Kidney epithelial cell (primary cell): ENCODE results near the gene ADCYAP1R1. TPM values are rescaled to one million over a fixed set of nuclear protein-coding genes. Genes with fewer than 3 reads are reported as not detected.

Source experiments
- DNase-seq: peaks from one replicate; pipeline ENCODE4 v3.0.0-alpha.2; 2010; ENCODE audit warnings: low read depth
- H3K27me3 ChIP-seq: 2 replicates; pipeline ENCODE4 v1.6.0; 2011; ENCODE audit warnings: low read length; ENCODE audit not compliant: control insufficient read depth, insufficient read depth
- H3K36me3 ChIP-seq: 2 replicates; pipeline ENCODE4 v1.5.1; 2011; ENCODE audit warnings: low read length; ENCODE audit not compliant: control insufficient read depth, insufficient read depth
- H3K4me3 ChIP-seq: 2 replicates; pipeline ENCODE4 v1.5.1; 2011; ENCODE audit warnings: low read depth, mild to moderate bottlenecking, control low read depth, low read length
- total RNA-seq: library from RNA; depleted of rRNA; stranded (reverse); fragments of >200 nt; gene quantifications from 2 replicates; pipeline ENCODE4 v1.2.3, GENCODE V29; 2015
- TF ChIP-seq, protein P1 (sequence below): IDR thresholded peaks from 2 replicates; pipeline ENCODE4 v1.5.1; 2011; ENCODE audit warnings: mild to moderate bottlenecking, moderate library complexity, low read length, control low read depth, inconsistent platforms; ENCODE audit not compliant: insufficient read depth, poor library complexity, severe bottlenecking

Gene ADCYAP1R1
- total RNA-seq, 1 donor from 2014 or later, result not detected

DNA sequence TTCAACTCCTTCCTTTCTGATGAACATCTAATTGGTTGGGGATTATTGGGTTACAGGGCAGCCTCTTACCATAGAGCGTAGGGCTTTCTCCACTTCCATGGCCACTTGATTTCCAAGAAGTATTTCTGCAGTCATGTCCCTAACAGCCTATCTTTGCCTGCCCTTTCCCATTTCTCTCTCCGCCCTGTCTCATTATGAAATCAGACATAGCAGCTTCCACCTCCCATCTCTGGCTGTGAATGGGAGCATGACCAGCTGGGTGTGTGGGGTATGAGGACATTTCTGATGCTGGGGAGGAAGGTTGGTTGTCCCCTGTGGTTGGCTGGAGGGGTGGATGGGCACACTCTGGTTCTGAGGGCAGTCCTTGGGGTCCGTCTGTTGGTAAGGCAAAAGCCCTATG lies 41.2 kb downstream of the ADCYAP1R1 start:
- no peaks in the 10 kb centered on the region for H3K27me3 ChIP-seq
- DNase-seq, result no peak
- TF ChIP-seq, protein P1, sequence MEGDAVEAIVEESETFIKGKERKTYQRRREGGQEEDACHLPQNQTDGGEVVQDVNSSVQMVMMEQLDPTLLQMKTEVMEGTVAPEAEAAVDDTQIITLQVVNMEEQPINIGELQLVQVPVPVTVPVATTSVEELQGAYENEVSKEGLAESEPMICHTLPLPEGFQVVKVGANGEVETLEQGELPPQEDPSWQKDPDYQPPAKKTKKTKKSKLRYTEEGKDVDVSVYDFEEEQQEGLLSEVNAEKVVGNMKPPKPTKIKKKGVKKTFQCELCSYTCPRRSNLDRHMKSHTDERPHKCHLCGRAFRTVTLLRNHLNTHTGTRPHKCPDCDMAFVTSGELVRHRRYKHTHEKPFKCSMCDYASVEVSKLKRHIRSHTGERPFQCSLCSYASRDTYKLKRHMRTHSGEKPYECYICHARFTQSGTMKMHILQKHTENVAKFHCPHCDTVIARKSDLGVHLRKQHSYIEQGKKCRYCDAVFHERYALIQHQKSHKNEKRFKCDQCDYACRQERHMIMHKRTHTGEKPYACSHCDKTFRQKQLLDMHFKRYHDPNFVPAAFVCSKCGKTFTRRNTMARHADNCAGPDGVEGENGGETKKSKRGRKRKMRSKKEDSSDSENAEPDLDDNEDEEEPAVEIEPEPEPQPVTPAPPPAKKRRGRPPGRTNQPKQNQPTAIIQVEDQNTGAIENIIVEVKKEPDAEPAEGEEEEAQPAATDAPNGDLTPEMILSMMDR, result no peak
- no peak overlapping the region for H3K4me3 ChIP-seq
- H3K36me3 ChIP-seq, result no peaks in the 10 kb centered on the region

DNA sequence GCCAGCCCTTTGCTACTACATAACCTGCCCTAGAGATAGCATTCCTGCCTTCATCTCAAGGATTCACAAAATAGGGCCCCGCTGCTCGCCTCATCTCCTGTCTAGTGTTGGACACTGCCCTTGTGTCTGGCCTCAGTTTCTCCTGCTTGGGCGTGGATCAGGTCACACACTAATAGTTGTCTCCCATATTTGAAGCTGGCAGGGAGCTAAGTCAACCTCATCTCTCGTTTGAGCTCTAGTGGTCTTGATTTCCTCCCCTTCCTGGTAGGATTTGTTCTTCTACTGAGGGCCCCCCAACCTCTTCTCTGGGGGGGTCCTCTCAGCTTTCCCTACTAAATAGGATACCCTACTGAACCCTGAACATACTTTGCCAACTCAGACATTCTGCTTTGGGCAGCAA lies 42.2 kb downstream of the ADCYAP1R1 start:
- no peaks in the 10 kb centered on the region for H3K27me3 ChIP-seq
- H3K4me3 ChIP-seq, result no peak overlapping the region
- no peaks in the 10 kb centered on the region for H3K36me3 ChIP-seq
- TF ChIP-seq, protein P1, result no peak
- no peak for DNase-seq

DNA sequence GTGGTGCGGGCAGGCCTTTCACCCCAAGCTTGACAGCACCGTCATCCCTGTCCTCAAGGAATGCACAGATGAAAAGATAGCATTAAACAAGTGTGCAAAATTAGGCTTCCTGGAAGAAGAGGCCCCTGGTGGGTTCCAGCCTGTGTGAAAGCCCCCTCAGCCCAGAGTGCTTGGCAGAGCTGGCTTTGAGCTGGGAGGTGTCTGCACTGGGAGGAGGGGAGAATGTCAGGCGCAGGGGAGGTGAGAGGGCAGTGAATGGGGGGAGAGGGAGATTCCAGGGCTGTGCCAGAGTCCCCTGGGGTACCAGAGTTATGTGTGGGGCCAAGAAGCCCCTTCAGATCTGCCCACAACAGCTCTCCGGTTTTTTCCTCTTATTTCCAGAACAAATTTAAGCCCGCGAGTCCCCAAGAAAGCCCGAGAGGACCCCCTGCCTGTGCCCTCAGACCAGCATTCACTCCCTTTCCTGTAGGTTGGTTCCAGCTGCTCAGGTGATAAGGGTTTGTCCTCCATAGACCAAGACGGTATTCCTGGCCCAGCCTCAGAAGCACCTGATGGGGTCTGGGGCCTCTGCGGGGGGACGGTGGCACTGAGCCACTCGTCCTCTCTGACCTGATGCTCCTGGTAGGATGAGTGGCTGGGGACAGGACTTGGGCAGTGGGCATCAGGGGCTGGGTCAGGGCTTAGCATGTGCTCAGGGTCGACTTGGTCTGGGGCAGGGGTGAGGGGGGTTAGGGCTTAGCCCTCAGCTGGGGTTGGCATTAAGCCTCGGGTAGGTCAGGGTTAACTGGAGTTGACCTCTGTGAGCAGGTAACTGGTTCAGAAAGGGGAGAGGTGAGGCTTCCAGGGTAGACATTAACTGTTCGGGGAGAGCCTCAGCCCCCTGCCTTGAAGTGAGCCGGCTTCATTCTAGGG lies 43.4 kb downstream of the ADCYAP1R1 start:
- TF ChIP-seq, protein P1, result no peak
- no peaks in the 10 kb centered on the region for H3K36me3 ChIP-seq
- no peak for DNase-seq
- peaks cover 2% of the 10 kb centered on the region for H3K27me3 ChIP-seq
- no peak overlapping the region for H3K4me3 ChIP-seq

GRCh38 chr7:31096198-31096876 lies 44.2 kb downstream of the ADCYAP1R1 start:
- TF ChIP-seq, protein P1, result no peak
- Histone ChIP-seq H3K36me3 (no peaks in the 10 kb centered on the region), H3K4me3 (no peak overlapping the region), H3K27me3 (peaks cover 2% of the 10 kb centered on the region)
- DNase-seq, result no peak

- Histone ChIP-seq H3K36me3 (no peaks in the 10 kb centered on the region), H3K4me3 (no peak overlapping the region), H3K27me3 (peaks cover 2% of the 10 kb centered on the region)
- TF ChIP-seq, protein P1, result no peak
- DNase-seq, result no peak
Observed at GRCh38 chr7:31096877-31097258, 44.8 kb downstream of the ADCYAP1R1 start.
